ENCODE measurements around the gene TNFRSF1A.

Gene TNFRSF1A

GRCh38 chr12:6354495-6355393 is 12.9 kb upstream of the TNFRSF1A start:
- Histone ChIP-seq H4K20me1 (ENCODE audit: insufficient read depth, low read length) (no peaks in the 10 kb centered on the region), H3K36me3 (ENCODE audit: insufficient read depth, low read length) (no peaks in the 10 kb centered on the region), H3K79me2 (ENCODE audit: insufficient read depth, low read length) (no peaks in the 10 kb centered on the region), H3K27ac (ENCODE audit: low read length) (no peak overlapping the region), H3K4me2 (ENCODE audit: insufficient read depth, low read length) (no peak overlapping the region), H2AFZ (ENCODE audit: low read depth, low read length) (no peak overlapping the region), H3K27me3 (ENCODE audit: insufficient read depth, low read length, poor library complexity) (no peaks in the 10 kb centered on the region), H3K9ac (ENCODE audit: low read depth, low read length) (no peak overlapping the region), H3K4me3 (ENCODE audit: low read depth in 1 of 2, low read length in 2 of 2) (no peak overlapping the region), H3K4me1 (ENCODE audit: insufficient read depth, low read length) (no peaks in the 10 kb centered on the region), H3K9me3 (ENCODE audit: insufficient read depth, low read length, severe bottlenecking) (no peaks in the 10 kb centered on the region)
- DNase-seq (no peak), ATAC-seq (ENCODE audit: insufficient read depth, low read depth) (no peak)
- TF ChIP-seq CTCF (IDR thresholded peaks at IDR 0.05; ENCODE audit: borderline replicate concordance, extremely low read depth, low read length, poor library complexity, severe bottlenecking) = no peak
- no peak for TF ChIP-seq EZH2 (IDR thresholded peaks at IDR 0.05; ENCODE audit: borderline replicate concordance, low read depth, low read length, severe bottlenecking)

GRCh38 chr12:6352193-6353173 is 10.6 kb upstream of the TNFRSF1A start:
- no peak overlapping the region for H3K4me3 ChIP-seq (ENCODE audit: low read depth in 1 of 2, low read length in 2 of 2)
- no peak for TF ChIP-seq CTCF (IDR thresholded peaks at IDR 0.05; ENCODE audit: borderline replicate concordance, extremely low read depth, low read length, poor library complexity, severe bottlenecking)
- no peak for TF ChIP-seq EZH2 (IDR thresholded peaks at IDR 0.05; ENCODE audit: borderline replicate concordance, low read depth, low read length, severe bottlenecking)
- no peak overlapping the region for H3K27ac ChIP-seq (ENCODE audit: low read length)
- no peaks in the 10 kb centered on the region for H4K20me1 ChIP-seq (ENCODE audit: insufficient read depth, low read length)
- H2AFZ ChIP-seq (ENCODE audit: low read depth, low read length) = no peak overlapping the region
- H3K79me2 ChIP-seq (ENCODE audit: insufficient read depth, low read length) = no peaks in the 10 kb centered on the region
- no peaks in the 10 kb centered on the region for H3K27me3 ChIP-seq (ENCODE audit: insufficient read depth, low read length, poor library complexity)
- no peak for ATAC-seq (ENCODE audit: insufficient read depth, low read depth)
- no peak overlapping the region for H3K4me2 ChIP-seq (ENCODE audit: insufficient read depth, low read length)
- no peaks in the 10 kb centered on the region for H3K36me3 ChIP-seq (ENCODE audit: insufficient read depth, low read length)
- no peaks in the 10 kb centered on the region for H3K9me3 ChIP-seq (ENCODE audit: insufficient read depth, low read length, severe bottlenecking)
- no peak overlapping the region for H3K9ac ChIP-seq (ENCODE audit: low read depth, low read length)
- peaks cover 3% of the 10 kb centered on the region; the same call in 1 of the 2 replicates for H3K4me1 ChIP-seq (ENCODE audit: insufficient read depth, low read length)
- no peak for DNase-seq

DNA sequence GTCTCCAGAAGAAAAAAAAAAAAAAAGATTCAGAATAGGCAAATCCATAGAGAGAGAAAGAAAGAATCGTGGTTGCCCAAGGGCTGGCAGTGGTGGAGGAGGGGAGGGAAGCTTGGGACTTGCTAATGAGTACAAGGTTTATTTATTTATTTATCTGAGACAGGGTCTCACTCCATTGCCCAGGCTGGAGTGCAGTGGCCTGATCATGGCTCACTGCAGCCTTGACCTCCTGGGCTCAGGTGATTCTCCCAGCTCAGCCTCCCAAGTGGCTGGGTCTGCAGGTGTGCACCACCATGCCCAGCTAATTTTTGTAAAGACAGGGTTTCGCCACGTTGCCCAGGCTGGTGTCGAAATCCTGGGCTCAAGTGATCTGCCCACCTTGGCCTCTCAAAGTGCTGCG is 9.7 kb upstream of the TNFRSF1A start:
- H4K20me1 ChIP-seq (ENCODE audit: insufficient read depth, low read length) = no peaks in the 10 kb centered on the region
- H3K4me2 ChIP-seq (ENCODE audit: insufficient read depth, low read length) = no peak overlapping the region
- no peak overlapping the region for H3K9ac ChIP-seq (ENCODE audit: low read depth, low read length)
- H3K9me3 ChIP-seq (ENCODE audit: insufficient read depth, low read length, severe bottlenecking) = no peaks in the 10 kb centered on the region
- ATAC-seq (ENCODE audit: insufficient read depth, low read depth) (no peak), DNase-seq (no peak)
- no peak overlapping the region for H3K27ac ChIP-seq (ENCODE audit: low read length)
- no peak overlapping the region for H3K4me3 ChIP-seq (ENCODE audit: low read depth in 1 of 2, low read length in 2 of 2)
- no peaks in the 10 kb centered on the region for H3K79me2 ChIP-seq (ENCODE audit: insufficient read depth, low read length)
- H2AFZ ChIP-seq (ENCODE audit: low read depth, low read length) = no peak overlapping the region
- H3K36me3 ChIP-seq (ENCODE audit: insufficient read depth, low read length) = no peaks in the 10 kb centered on the region
- TF ChIP-seq CTCF (IDR thresholded peaks at IDR 0.05; ENCODE audit: borderline replicate concordance, extremely low read depth, low read length, poor library complexity, severe bottlenecking) = no peak
- no peak for TF ChIP-seq EZH2 (IDR thresholded peaks at IDR 0.05; ENCODE audit: borderline replicate concordance, low read depth, low read length, severe bottlenecking)
- no peaks in the 10 kb centered on the region for H3K27me3 ChIP-seq (ENCODE audit: insufficient read depth, low read length, poor library complexity)
- peaks cover 5% of the 10 kb centered on the region; the same call in 1 of the 2 replicates for H3K4me1 ChIP-seq (ENCODE audit: insufficient read depth, low read length)
